Hepatocyte (in vitro differentiated cells): ENCODE measurements around the gene NUP210L. TPM values are rescaled to one million over a fixed set of nuclear protein-coding genes. Genes with fewer than 3 reads are reported as not detected.

Experiments used
- DNase-seq: peaks from one replicate; pipeline ENCODE4 v3.0.0-alpha.2; 2016; ENCODE audit warnings: low spot score
- H2AFZ ChIP-seq: fragments of 200-600 bp; sonication (generic); 2 replicates; pipeline ENCODE4 v1.6.0; 2016; ENCODE audit warnings: antibody characterized with exemption, mild to moderate bottlenecking
- H3K27ac ChIP-seq: fragments of 200-600 bp; sonication (generic); 2 replicates; pipeline ENCODE4 v1.5.1; 2016; ENCODE audit warnings: mild to moderate bottlenecking
- H3K27me3 ChIP-seq: fragments of 200-600 bp; sonication (generic); 2 replicates; pipeline ENCODE4 v1.6.1; 2016
- H3K36me3 ChIP-seq: fragments of 200-600 bp; sonication (generic); replicated peaks from 2 replicates; pipeline ENCODE4 v1.5.1; 2016; ENCODE audit warnings: low read depth; ENCODE audit not compliant: insufficient read depth
- H3K4me1 ChIP-seq: fragments of 200-600 bp; sonication (generic); 2 replicates; pipeline ENCODE4 v1.5.1; 2016; ENCODE audit warnings: mild to moderate bottlenecking, moderate library complexity; ENCODE audit not compliant: insufficient read depth
- H3K4me2 ChIP-seq: fragments of 200-600 bp; sonication (generic); 2 replicates; pipeline ENCODE4 v1.6.0; 2016
- H3K4me3 ChIP-seq: fragments of 200-600 bp; sonication (generic); 2 replicates; pipeline ENCODE4 v1.5.1; 2016; ENCODE audit warnings: mild to moderate bottlenecking
- H3K79me2 ChIP-seq: fragments of 200-600 bp; sonication (generic); 2 replicates; pipeline ENCODE4 v1.6.0; 2017; ENCODE audit warnings: mild to moderate bottlenecking
- H3K9me2 ChIP-seq: fragments of 200-600 bp; sonication (generic); replicated peaks from 2 replicates; pipeline ENCODE4 v1.6.0; 2017; ENCODE audit warnings: mild to moderate bottlenecking; ENCODE audit not compliant: insufficient read depth
- H3K9me3 ChIP-seq: fragments of 200-600 bp; sonication (generic); 2 replicates; pipeline ENCODE4 v1.5.1; 2016; ENCODE audit warnings: low read depth, mild to moderate bottlenecking
- H4K20me1 ChIP-seq: fragments of 200-600 bp; sonication (generic); 2 replicates; pipeline ENCODE4 v1.6.0; 2016; ENCODE audit warnings: mild to moderate bottlenecking; ENCODE audit not compliant: insufficient read depth, poor library complexity, severe bottlenecking
- EZH2 ChIP-seq: fragments of 200-600 bp; sonication (generic); IDR thresholded peaks from 2 replicates; pipeline ENCODE4 v1.6.1; 2016; ENCODE audit warnings: antibody characterized with exemption, mild to moderate bottlenecking, borderline replicate concordance
- EZH2phosphoT487 ChIP-seq: fragments of 200-600 bp; sonication (generic); IDR thresholded peaks from one replicate; pipeline ENCODE4 v1.6.1; 2018; ENCODE audit warnings: antibody characterized with exemption, mild to moderate bottlenecking, low read depth, moderate library complexity; ENCODE audit not compliant: unreplicated experiment, severe bottlenecking
- WGBS: methylation state at CpG from one replicate; pipeline ENCODE4 v1.1.6; 2016; ENCODE audit warnings: low lambda C conversion rate; ENCODE audit errors: missing lambda C conversion rate; 5-methylcytosine and 5-hydroxymethylcytosine counted together
- polyA plus RNA-seq: library from polyadenylated mRNA; unstranded; fragments of >200 nt; fragmentation: Nextera tagmentation; extraction: Ambion mirVana; gene quantifications from 2 replicates; pipeline ENCODE4 v1.2.1, GENCODE V29; 2016
- total RNA-seq: library from RNA; depleted of rRNA; stranded (reverse); fragments of >200 nt; gene quantifications from 2 replicates; pipeline ENCODE4 v1.2.3, GENCODE V29; 2014
- TF ChIP-seq, protein P1 (sequence below): fragments of 200-600 bp; sonication (generic); IDR thresholded peaks from 2 replicates; pipeline ENCODE4 v1.5.1; 2016; ENCODE audit warnings: antibody characterized with exemption, mild to moderate bottlenecking; ENCODE audit not compliant: poor library complexity

NUP210L gene
- total and polyA plus RNA-seq, 2 experiments from 2014 or later = 0.03 TPM; not detected in 1

- peak overlapping the region; percentile 87 for H3K4me2 ChIP-seq
- no peaks in the 10 kb centered on the region for H3K36me3 ChIP-seq
- DNase-seq = peak; percentile 83
- H3K27me3 ChIP-seq = no peaks in the 10 kb centered on the region
- H2AFZ ChIP-seq = peak overlapping the region; percentile 48
- no peak for TF ChIP-seq EZH2phosphoT487
- TF ChIP-seq, protein P1, sequence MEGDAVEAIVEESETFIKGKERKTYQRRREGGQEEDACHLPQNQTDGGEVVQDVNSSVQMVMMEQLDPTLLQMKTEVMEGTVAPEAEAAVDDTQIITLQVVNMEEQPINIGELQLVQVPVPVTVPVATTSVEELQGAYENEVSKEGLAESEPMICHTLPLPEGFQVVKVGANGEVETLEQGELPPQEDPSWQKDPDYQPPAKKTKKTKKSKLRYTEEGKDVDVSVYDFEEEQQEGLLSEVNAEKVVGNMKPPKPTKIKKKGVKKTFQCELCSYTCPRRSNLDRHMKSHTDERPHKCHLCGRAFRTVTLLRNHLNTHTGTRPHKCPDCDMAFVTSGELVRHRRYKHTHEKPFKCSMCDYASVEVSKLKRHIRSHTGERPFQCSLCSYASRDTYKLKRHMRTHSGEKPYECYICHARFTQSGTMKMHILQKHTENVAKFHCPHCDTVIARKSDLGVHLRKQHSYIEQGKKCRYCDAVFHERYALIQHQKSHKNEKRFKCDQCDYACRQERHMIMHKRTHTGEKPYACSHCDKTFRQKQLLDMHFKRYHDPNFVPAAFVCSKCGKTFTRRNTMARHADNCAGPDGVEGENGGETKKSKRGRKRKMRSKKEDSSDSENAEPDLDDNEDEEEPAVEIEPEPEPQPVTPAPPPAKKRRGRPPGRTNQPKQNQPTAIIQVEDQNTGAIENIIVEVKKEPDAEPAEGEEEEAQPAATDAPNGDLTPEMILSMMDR = no peak
- no peak for TF ChIP-seq EZH2
- H3K9me3 ChIP-seq = no peaks in the 10 kb centered on the region
- peak overlapping the region; percentile 96 for H3K27ac ChIP-seq
- H3K4me1 ChIP-seq = peaks cover 38% of the 10 kb centered on the region
- no peaks in the 10 kb centered on the region for H3K9me2 ChIP-seq
- peaks cover 50% of the 10 kb centered on the region for H3K79me2 ChIP-seq
- H4K20me1 ChIP-seq = peaks cover 41% of the 10 kb centered on the region
- WGBS = 1% methylated on average over 31 of the region's 35 CpGs
- peak overlapping the region; percentile 76 for H3K4me3 ChIP-seq
These were observed 27.6 kb upstream of the NUP210L start for GRCh38 chr1:154182344-154183045.

DNA sequence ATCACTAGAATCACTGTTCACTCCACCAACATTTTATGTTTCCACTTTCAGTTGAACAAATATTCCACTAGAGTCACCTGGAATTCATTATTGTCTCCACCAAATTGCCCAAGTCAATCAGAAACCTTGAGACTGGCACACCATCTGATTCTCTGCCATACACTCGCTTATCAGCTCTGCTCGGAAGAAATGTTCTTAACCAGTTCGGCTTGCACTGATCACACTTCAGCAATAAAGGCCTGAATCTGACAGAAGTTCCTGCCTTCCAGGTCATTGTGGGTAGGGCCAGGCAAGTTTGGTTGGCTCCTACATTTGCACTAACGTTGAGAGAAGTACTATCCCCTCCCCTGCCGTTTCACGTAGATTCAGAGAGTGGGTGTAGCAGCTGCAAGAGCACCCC, 27.1 kb upstream of the NUP210L start:
- Histone ChIP-seq H4K20me1 (peaks cover 46% of the 10 kb centered on the region), H2AFZ (no peak overlapping the region), H3K9me3 (no peaks in the 10 kb centered on the region), H3K4me3 (peak overlapping the region; percentile 76), H3K79me2 (peaks cover 56% of the 10 kb centered on the region), H3K9me2 (no peaks in the 10 kb centered on the region), H3K36me3 (no peaks in the 10 kb centered on the region), H3K4me1 (peaks cover 38% of the 10 kb centered on the region), H3K4me2 (peak overlapping the region; percentile 87), H3K27ac (peak overlapping the region; percentile 96), H3K27me3 (no peaks in the 10 kb centered on the region)
- WGBS = under 1% methylated on average over 6 of the region's 6 CpGs
- TF ChIP-seq, protein P1 = no peak
- TF ChIP-seq EZH2 (no peak), EZH2phosphoT487 (no peak)
- DNase-seq = no peak

DNA sequence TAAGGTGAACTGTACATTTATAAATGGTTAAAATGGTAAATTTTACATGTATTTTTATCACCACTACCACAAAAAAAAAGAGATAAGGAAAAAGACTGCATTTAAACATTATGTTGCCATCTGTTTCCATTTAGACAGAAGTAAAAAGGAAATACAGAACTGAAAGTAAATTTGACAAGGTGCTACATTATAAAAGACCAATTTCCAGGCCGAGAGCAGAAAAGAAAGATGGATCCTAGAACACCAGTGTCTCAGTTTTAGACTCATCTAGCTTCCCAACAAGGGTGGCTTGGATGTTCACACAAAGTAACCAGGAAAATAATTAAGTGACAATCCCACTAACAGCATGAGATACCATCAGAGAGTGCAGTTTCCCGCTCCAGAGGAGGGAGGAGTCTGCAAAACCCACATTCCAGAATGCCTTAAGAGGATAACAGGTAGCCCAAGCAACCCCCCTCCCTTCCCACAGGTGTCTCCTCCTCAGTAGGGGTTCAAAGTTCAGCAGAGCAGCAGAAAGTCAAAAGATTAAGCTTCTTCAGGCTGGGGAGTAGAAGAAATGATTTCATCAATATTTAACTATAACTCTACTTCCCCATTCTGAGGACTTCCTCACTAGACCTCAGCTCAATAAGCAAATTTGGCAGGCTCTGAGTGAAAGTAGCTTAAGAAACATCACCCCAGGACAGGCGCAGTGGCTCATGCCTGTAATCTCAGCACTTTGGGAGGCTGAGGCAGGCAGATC, 25.2 kb upstream of the NUP210L start:
- Histone ChIP-seq H2AFZ (no peak overlapping the region), H3K4me2 (peak overlapping the region; percentile 87), H3K4me1 (peaks cover 42% of the 10 kb centered on the region), H4K20me1 (peaks cover 60% of the 10 kb centered on the region), H3K27me3 (no peaks in the 10 kb centered on the region), H3K9me3 (no peaks in the 10 kb centered on the region), H3K27ac (peak overlapping the region; percentile 96), H3K36me3 (no peaks in the 10 kb centered on the region), H3K79me2 (peaks cover 72% of the 10 kb centered on the region), H3K4me3 (peak overlapping the region; percentile 9), H3K9me2 (no peaks in the 10 kb centered on the region)
- no peak for TF ChIP-seq EZH2phosphoT487
- TF ChIP-seq, protein P1 = no peak
- TF ChIP-seq EZH2 = no peak
- 47% methylated on average over 3 of the region's 3 CpGs for WGBS
- DNase-seq = peak; percentile 63
